HUDEP-2 (cell line): ENCODE data around the gene SLC4A1.
"Not testable (repeated sequence)": the region's sequence is repeated elsewhere in the genome, so short reads cannot be mapped to it uniquely, and the experiment has no call there.

Experiments
- DNase-seq, 76 experiments: peaks; one replicate each; lab custom pipeline; 2025; ENCODE audit not compliant: unreplicated experiment in 76 of 76; lab: John Stamatoyannopoulos, UW

Gene SLC4A1

GRCh38 chr17:44258811-44259351 is 9.1 kb downstream of the SLC4A1 start:
- no peak for DNase-seq

- no peak for DNase-seq
These were observed 9.8 kb downstream of the SLC4A1 start for GRCh38 chr17:44257815-44258760.

GRCh38 chr17:44256671-44257070 is 11.3 kb downstream of the SLC4A1 start:
- DNase-seq = no peak

DNA sequence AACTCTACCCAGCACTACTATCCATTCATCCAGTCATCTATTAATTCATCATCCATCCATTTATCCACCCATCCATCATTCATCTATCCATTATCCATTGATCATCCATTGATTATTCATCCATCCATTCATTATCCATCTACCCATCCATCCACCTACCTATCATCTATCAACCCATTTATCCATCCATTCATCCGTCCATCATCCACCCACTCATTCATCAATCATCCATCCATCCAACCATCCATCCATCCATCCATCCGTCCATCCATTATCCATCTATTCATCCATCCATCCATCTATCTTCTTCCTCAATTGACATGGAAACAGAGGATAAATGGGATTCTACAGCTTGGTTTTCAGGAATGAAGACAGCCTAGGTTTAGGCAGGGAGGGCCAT is 12.0 kb downstream of the SLC4A1 start:
- DNase-seq = no peak

GRCh38 chr17:44254361-44255095 is 13.4 kb downstream of the SLC4A1 start:
- no peak for DNase-seq

DNA sequence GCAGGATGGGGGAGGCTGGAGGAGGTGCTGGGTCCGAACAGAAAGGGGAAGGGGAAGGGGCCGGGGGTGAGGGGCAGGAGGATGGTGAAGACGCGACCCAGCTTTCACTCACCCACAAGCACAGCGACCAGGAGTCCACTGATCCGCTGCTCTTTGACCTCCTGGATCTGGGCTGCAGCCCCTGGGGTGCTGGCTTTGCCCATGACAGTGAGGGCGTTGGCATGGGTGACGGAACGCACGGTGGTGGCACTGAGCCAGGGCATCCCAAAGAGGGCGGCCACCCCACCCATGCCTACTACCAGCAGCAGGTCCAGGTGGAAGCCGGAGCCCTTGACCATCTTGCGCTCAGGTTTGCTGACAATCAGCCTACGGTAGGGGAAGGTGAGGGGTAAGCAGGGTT is 14.9 kb downstream of the SLC4A1 start:
- DNase-seq = no peak

GRCh38 chr17:44251062-44251461 is 16.9 kb downstream of the SLC4A1 start:
- DNase-seq = no peak

DNA sequence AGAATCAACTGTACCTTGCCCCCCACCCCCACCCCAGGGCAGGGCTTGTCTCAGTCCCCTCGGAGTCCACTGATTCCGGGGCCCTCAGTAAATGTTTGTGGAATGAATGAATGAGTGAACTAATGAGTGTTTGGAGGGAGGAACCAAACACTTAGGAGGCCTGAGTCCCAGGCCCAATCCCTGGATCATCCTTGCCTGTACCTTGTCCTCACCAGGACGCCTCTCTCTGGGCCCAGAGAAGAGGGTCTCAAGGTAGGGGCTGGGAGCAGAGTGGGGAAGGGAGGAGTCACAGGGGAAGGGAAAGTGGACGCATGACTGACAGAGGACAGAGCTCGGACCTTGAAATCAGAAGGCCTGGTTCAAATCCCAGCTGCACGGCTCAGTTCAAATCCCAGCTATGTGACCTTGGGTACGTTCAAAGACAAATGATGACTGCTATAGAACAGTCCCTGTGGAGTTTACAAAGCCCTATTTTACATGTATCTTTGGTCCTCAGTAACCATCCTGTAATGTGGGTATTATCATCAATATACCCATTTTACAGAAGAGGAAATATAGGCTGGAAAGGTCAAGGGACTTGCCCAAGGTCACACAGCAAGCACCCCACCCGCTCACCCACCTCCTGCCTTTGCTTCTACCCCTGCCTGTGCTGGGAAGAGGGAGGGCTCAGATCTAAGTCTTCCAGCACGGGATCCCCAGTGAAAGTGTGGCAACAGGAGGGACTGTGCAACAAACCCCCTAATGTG is 18.3 kb downstream of the SLC4A1 start:
- DNase-seq = no peak

GRCh38 chr17:44247876-44248736 is 19.8 kb downstream of the SLC4A1 start:
- peak in 14 of 76 experiments; percentile 23 to 82 (median 48) for DNase-seq

DNA sequence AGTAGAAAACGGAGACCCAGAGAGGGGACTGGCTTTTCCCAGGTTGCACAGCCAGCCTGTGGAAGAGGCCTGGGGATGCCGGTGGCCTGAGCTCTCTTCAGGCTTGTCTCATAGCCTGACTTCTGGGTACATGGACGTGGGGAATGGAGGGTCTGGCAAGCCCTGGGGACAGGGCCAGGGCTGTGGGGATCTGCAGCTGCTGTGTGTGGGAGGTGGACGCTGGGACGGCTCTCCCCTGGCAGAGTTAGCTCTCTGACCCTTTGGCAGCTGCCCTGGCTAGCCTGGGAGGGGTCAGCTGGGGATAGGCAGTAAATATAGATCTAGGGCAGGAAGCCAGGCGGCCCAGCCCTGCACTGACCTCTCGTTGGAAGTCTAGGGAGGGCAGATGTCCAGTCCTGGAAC is 20.5 kb downstream of the SLC4A1 start:
- DNase-seq = peak in 5 of 76 experiments; percentile 20 to 67 (median 56)

DNA sequence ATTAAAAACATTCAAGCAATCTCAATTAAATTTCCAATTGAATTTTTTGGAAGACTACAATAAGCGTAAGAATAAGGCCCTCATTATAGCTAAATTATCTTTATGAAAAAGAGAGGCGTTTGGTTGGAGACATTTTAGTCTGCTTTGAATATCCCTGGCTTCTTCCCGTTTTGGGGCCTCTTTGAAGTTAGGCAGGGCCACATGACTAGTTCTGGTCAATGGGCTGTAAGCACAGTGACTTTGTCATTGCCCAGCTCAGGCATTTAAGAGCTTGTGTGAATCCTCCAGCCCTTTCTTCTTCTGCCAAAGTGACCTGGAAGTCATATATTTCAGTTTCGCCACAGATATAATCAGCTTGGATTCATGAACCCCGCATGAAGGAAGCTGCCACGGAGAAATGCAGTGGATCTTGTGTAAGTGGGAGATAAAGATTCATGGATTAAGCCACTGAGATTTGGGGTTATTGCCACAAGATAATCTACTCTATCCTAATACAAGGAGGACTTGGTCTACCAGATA is 26.8 kb downstream of the SLC4A1 start:
- DNase-seq = peak in 8 of 76 experiments; percentile 10 to 45 (median 20)

DNA sequence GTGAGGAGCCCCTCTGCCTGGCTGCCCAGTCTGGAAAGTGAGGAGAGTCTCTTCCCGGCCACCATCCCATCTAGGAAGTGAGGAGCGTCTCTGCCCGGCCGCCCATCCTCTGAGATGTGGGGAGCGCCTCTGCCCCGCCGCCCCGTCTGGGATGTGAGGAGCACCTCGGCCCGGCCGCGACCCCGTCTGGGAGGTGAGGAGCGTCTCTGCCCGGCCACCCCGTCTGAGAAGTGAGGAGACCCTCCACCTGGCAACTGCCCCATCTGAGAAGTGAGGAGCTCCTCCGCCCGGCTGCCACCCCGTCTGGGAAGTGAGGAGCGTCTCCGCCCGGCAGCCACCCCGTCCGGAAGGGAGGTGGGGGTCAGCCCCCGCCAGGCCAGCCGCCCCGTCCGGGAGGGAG is 30.0 kb downstream of the SLC4A1 start:
- DNase-seq = not testable (repeated sequence)

- peak in 22 of 76 experiments; percentile 11 to 70 (median 34) for DNase-seq
These were observed 31.4 kb downstream of the SLC4A1 start for GRCh38 chr17:44236444-44236991.

DNA sequence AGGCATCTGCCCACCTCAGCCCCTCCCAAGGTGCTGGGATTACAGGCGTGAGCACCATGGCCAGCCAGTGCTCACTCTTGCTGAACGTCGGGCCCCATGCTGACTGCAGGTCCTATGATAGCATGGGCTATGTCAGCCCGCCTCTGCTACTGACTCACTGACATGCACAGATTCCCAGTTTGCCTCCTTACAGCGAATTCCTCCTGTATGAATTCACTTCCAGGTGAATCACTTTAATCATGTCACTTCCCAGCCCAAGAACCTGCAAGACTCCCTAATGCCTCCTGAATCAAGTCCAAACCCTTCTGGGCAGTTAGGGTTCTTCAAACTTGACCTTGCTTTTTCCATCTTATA is 32.4 kb downstream of the SLC4A1 start:
- no peak for DNase-seq

DNA sequence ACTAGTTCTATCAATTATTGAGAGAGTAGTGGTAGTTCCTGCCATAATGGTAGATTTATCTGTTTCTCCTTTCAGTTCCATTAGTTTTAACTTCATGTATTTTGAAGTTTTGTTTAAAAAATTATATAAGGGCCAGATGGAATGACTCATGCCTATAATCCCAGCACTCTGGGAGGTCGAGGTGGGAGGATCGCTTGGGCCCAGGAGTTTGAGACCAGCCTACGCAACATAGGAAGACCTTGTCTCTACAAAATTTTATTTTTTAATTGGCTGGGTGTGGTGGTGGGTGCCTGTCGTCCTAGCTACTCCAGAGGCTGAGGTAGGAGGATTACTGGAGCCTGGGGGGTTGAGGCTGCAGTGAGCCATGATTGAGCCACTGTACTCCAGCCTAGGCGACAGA is 34.4 kb downstream of the SLC4A1 start:
- no peak for DNase-seq

DNA sequence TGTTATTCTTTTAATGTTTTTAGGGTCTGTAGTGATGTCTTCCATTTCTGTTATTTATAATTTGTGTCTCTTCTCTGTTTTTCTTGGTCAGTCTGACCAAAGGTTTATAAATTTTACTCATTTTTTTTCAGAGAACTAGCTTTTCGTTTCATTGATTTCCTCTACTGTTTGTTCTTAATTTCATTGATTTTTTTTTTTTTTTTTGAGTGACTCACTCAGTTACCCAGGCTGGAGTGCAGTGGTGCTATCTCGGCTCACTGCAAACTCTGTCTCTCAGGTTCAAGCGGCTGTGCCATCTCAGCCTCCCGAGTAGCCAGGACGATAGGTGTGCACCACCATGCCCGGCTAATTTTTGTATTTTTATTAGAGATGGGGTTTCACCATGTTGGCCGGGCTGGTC is 35.9 kb downstream of the SLC4A1 start:
- no peak for DNase-seq

- DNase-seq = no peak
These were observed 37.8 kb downstream of the SLC4A1 start for GRCh38 chr17:44230140-44230539.

DNA sequence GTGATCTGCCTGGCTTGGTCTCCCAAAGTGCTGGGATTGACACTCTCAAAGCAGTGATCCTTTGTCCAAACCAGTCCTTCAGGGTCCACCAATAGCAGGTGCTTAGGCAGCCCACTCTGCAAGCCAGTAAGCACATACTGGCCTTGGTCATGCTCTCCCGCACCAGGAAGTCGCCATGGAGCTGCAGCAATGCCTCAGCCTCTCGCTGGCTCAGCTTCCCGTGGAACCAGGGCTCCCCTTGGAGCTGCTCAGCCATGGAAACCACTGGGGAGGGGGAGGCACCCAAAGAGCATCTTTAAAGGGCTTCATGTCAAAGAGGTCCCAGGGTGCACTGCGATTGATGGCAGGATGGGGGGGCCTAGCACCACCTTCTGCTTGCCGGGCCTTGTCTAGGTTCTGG is 38.8 kb downstream of the SLC4A1 start:
- DNase-seq = no peak

- no peak for DNase-seq
These were observed 44.3 kb downstream of the SLC4A1 start for GRCh38 chr17:44223541-44224071.
